ENCODE measurements around the gene CEP164. TPM values are rescaled to one million over a fixed set of nuclear protein-coding genes. Genes with fewer than 3 reads are reported as not detected.

Gene CEP164
- polyA plus RNA-seq, 1 of the 3 experiments (the other 2 are of a cell fraction): 27.7 TPM

- no peak for TF ChIP-seq CTCF (IDR thresholded peaks at IDR 0.05)
- TF ChIP-seq RAD21 (IDR thresholded peaks at IDR 0.05; ENCODE audit: low read length): no peak
Measured at GRCh38 chr11:117300773-117301172, 26.9 kb upstream of the CEP164 start (continued).

GRCh38 chr11:117302228-117302627 is 25.4 kb upstream of the CEP164 start:
- no peak for DNase-seq
- no peaks in the 10 kb centered on the region for H3K27me3 ChIP-seq (ENCODE audit: insufficient read depth)
- H3K27ac ChIP-seq (ENCODE audit: low read depth in 2 of 2, low read length in 1 of 2): no peak overlapping the region
- H3K4me2 ChIP-seq: no peak overlapping the region
- POLR2A ChIA-PET: no interaction called here
- H3K4me1 ChIP-seq (ENCODE audit: control insufficient read depth in 1 of 2, insufficient read depth in 2 of 2, low read depth in 1 of 2, low read length in 1 of 2): peaks cover 0 to 15% of the 10 kb centered on the region in 2 experiments; a peak in 1 of 4 replicates
- H3K4me3 ChIP-seq (ENCODE audit: low read depth in 2 of 2, low read length in 1 of 2): no peak overlapping the region
- TF ChIP-seq MXI1 (IDR thresholded peaks at IDR 0.05; ENCODE audit: low read depth, low read length) (no peak), USF1 (IDR thresholded peaks at IDR 0.05; ENCODE audit: borderline replicate concordance, low read depth) (no peak), RAD21 (IDR thresholded peaks at IDR 0.05; ENCODE audit: low read length) (no peak), GABPA (IDR thresholded peaks at IDR 0.05; ENCODE audit: low read depth) (no peak), EP300 (IDR thresholded peaks at IDR 0.05; ENCODE audit: borderline replicate concordance in 1 of 2, low read depth in 1 of 2, low read length in 1 of 2) (no peak), IRF3 (IDR thresholded peaks at IDR 0.05; ENCODE audit: low read depth, low read length) (no peak), EZH2phosphoT487 (IDR thresholded peaks at IDR 0.05; ENCODE audit: borderline replicate concordance, low read depth) (no peak), CTCF (IDR thresholded peaks at IDR 0.05) (no peak)
- no peaks in the 10 kb centered on the region for H3K9me2 ChIP-seq
- 0 out of 2 replicates have a peak, but pooled peaks cover 4% of the 10 kb centered on the region for H3K79me2 ChIP-seq (ENCODE audit: insufficient read depth)
- no peak overlapping the region for H2AFZ ChIP-seq (ENCODE audit: low read depth)
- H3K36me3 ChIP-seq (replicated peaks in 1 of 2; ENCODE audit: control insufficient read depth in 1 of 2, insufficient read depth in 2 of 2, low read length in 1 of 2): no peaks in the 10 kb centered on the region
- no peaks in the 10 kb centered on the region for H3K9me3 ChIP-seq
- H3F3A ChIP-seq (replicated peaks; ENCODE audit: insufficient read depth): no peaks in the 10 kb centered on the region
- H3K9ac ChIP-seq: no peak overlapping the region
- WGBS (ENCODE audit: low lambda C conversion rate): 94% methylated on average over 6 of the region's 7 CpGs
- no peaks in the 10 kb centered on the region for H4K20me1 ChIP-seq (ENCODE audit: insufficient read depth)
- CTCF ChIA-PET: interaction anchor here (2.4 kb wide), 1 partner anchor 13 kb away, joined by 8 read pairs; the partner anchor contains the start of gene BACE1
